Spleen (tissue), 11 donors: Measurements from ENCODE around the gene INTS1. TPM values are rescaled to one million over a fixed set of nuclear protein-coding genes. Genes with fewer than 3 reads are reported as not detected.

ENCODE experiments used
- DNase-seq: peaks from one replicate; pipeline ENCODE4 v3.0.0-alpha.2; 2020
- H3K27ac ChIP-seq, 8 donors: fragments of 200-600 bp; sonication (generic) in 7 of 8; 1 replicate in 4 of 8; 2 replicates in 4 of 8; pipeline versions ENCODE4 v1.5.0 to v1.8.0; 2016 to 2021; ENCODE audit warnings: inconsistent platforms in 4 of 8, mild to moderate bottlenecking in 4 of 8, moderate library complexity in 1 of 8
- H3K27me3 ChIP-seq, 7 donors: fragments of 200-600 bp; sonication (generic) in 6 of 7; replicated peaks in 1 of 7; 1 replicate in 4 of 7; 2 replicates in 3 of 7; pipeline versions ENCODE4 v1.5.0 to v1.8.0; 2016 to 2021; ENCODE audit warnings: inconsistent platforms in 3 of 7, mild to moderate bottlenecking in 1 of 7
- H3K36me3 ChIP-seq, 6 donors: fragments of 200-600 bp; sonication (generic) in 5 of 6; 1 replicate in 4 of 6; 2 replicates in 2 of 6; pipeline versions ENCODE4 v1.5.0 to v1.8.0; 2016 to 2021; ENCODE audit warnings: inconsistent platforms in 2 of 6
- H3K4me1 ChIP-seq, 6 donors: fragments of 200-600 bp; sonication (generic) in 5 of 6; 1 replicate in 3 of 6; 2 replicates in 3 of 6; pipeline versions ENCODE4 v1.5.0 to v1.8.0; 2016 to 2021; ENCODE audit warnings: inconsistent platforms in 3 of 6
- H3K4me3 ChIP-seq, 8 donors: fragments of 200-600 bp; sonication (generic) in 7 of 8; 1 replicate in 4 of 8; 2 replicates in 4 of 8; pipeline versions ENCODE4 v1.5.0 to v1.8.0; 2016 to 2021; ENCODE audit warnings: inconsistent platforms in 4 of 8, mild to moderate bottlenecking in 4 of 8, moderate library complexity in 2 of 8
- H3K9me3 ChIP-seq, 8 donors: fragments of 200-600 bp; sonication (generic) in 7 of 8; 1 replicate in 4 of 8; 2 replicates in 4 of 8; pipeline versions ENCODE4 v1.5.0 to v1.8.0; 2016 to 2021; ENCODE audit warnings: inconsistent platforms in 4 of 8
- CTCF ChIP-seq, 11 experiments: fragments of 200-600 bp in 7 of 11; fragments of 450-650 bp in 4 of 11; sonication (generic) in 4 of 11; IDR thresholded peaks in 8 of 11; conservative IDR thresholded peaks in 3 of 11; 1 replicate in 7 of 11; 2 replicates in 4 of 11; pipeline versions ENCODE4 v1.4.0 to v1.8.0; 2016 to 2021; ENCODE audit warnings: antibody characterized with exemption in 11 of 11, inconsistent platforms in 4 of 11, mild to moderate bottlenecking in 1 of 11
- POLR2A ChIP-seq, 3 donors: fragments of 450-650 bp; IDR thresholded peaks; one replicate each; pipeline ENCODE4 v1.5.1; 2017; ENCODE audit warnings: antibody characterized with exemption in 3 of 3, mild to moderate bottlenecking in 1 of 3
- POLR2AphosphoS5 ChIP-seq, 3 donors: sonication (generic); formaldehyde crosslinking; IDR thresholded peaks; one replicate each; pipeline ENCODE4 v1.5.1; 2017; ENCODE audit warnings: antibody characterized with exemption in 3 of 3
- WGBS, 5 donors: extraction: QIAGEN DNeasy Blood & Tissue Kit in 3 of 5; methylation state at CpG; one replicate each; pipeline versions ENCODE4 v1.1.5 to v1.1.7; 2013 to 2018; 5-methylcytosine and 5-hydroxymethylcytosine counted together
- intact Hi-C: fragments of 100-400 bp; cut with DNase I; formaldehyde crosslinking; loops from one replicate; pipeline ENCODE4 v1.15.0; 2023; ENCODE audit warnings: low total_unique reads
- polyA plus RNA-seq, 3 donors: library from polyadenylated mRNA; stranded (reverse); fragments of 200-250 nt; gene quantifications; one replicate each; pipeline ENCODE4 v1.2.1, GENCODE V29; 2013
- total RNA-seq, 7 donors: library from RNA; depleted of rRNA in 3 of 7; stranded (reverse); fragments of >200 nt in 3 of 7; fragmentation: NEBNext Ultra II Directional in 4 of 7; extraction: Animal tissue kit (Norgen Biotek cat#: 25700) in 4 of 7; gene quantifications; one replicate each; pipeline versions ENCODE4 v1.1.0 to v1.2.1, GENCODE V29; 2016 to 2021
- donor health status: healthy with polysubstance abuse.
- donor health status: DM: no; HTN: no; CAD: no; lungs with moderate emphysema.
- donor health status: DM: no; HTN: no; CAD: no.
- donor health status: Bipolar disorder and iron deficiency.
- donor health status: healthy.
- donor health status: DM: no; HTN: no; CAD: no.
- donor health status: DM: yes; HTN: yes; CAD: no.

The INTS1 gene
- total and polyA plus RNA-seq, 10 donors, result 47.3 to 126 (median 79.7) TPM

GRCh38 chr7:1466524-1467271, 37.5 kb downstream of the INTS1 start:
- TF ChIP-seq POLR2A (IDR thresholded peaks at IDR 0.05) (no peak), POLR2AphosphoS5 (IDR thresholded peaks at IDR 0.05) (peak; percentile 16 to 74 (median 65)), CTCF (IDR thresholded peaks at IDR 0.05 in 8 of 11, conservative IDR thresholded peaks at IDR 0.05 in 3 of 11) (peak in 3 of 11 experiments; percentile 3 to 10 (median 9))
- DNase-seq, result peak; percentile 88
- Histone ChIP-seq H3K36me3 (peaks cover 0 to 40% (median 30%) of the 10 kb centered on the region in 6 donors), H3K9me3 (no peaks in the 10 kb centered on the region), H3K27ac (peak overlapping the region in 7 of 8 donors; percentile 64 to 79 (median 72)), H3K4me1 (peaks cover 7 to 36% (median 21%) of the 10 kb centered on the region in 6 donors), H3K27me3 (no peaks in the 10 kb centered on the region), H3K4me3 (no peak overlapping the region)
- intact Hi-C loops, result loop anchor here (10.0 kb wide), 1 partner anchor 242 kb away; no protein-coding TSS in a partner anchor
- 34 to 66% (median 53%) methylated on average over 7 to 17 of the region's 17 CpGs for WGBS, 5 donors

- H3K4me1 ChIP-seq, result peaks cover 18 to 57% (median 38%) of the 10 kb centered on the region in 6 donors
- H3K36me3 ChIP-seq, result peaks cover 0 to 20% (median 10%) of the 10 kb centered on the region in 6 donors
- intact Hi-C loops, result loop anchor here (10.0 kb wide), 1 partner anchor 240 kb away; no protein-coding TSS in a partner anchor
- no peak for DNase-seq
- H3K27ac ChIP-seq, result no peak overlapping the region
- WGBS, 5 donors, result 80 to 93% (median 88%) methylated on average over 12 of the region's 12 CpGs
- H3K4me3 ChIP-seq, result no peak overlapping the region
- H3K9me3 ChIP-seq, result no peaks in the 10 kb centered on the region
- H3K27me3 ChIP-seq, result no peaks in the 10 kb centered on the region
- TF ChIP-seq CTCF (IDR thresholded peaks at IDR 0.05 in 8 of 11, conservative IDR thresholded peaks at IDR 0.05 in 3 of 11), result no peak
- no peak for TF ChIP-seq POLR2A (IDR thresholded peaks at IDR 0.05)
- no peak for TF ChIP-seq POLR2AphosphoS5 (IDR thresholded peaks at IDR 0.05)
These were observed 39.5 kb downstream of the INTS1 start for GRCh38 chr7:1464694-1465093.

DNA sequence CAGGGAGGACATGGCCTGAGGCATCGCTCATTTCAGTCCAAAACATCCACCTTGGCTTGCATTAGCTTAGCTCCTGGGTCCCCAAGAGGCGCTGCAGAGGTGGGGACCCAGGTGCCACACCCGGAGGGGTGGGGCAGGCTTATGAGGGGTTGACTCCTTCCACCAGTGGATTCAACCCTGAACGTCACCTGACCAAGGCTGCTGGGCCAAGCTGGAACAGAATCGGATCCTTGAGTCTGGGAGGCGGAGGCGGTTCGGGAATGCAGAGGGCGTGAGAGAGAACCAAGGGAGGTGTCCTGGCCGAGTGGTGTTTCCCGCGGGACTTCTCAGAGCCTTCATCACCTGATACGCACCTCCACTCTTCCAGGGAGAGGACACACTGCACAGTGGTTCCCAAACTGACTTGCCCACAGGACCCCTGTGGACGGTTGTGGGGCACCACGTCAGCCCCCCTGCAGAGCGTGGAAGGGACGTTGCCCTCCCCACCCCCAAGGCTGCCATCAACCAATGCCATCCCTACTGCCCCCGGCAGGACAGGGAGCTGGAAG, 40.4 kb downstream of the INTS1 start:
- H3K4me3 ChIP-seq, result no peak overlapping the region
- 77 to 87% (median 80%) methylated on average over 16 to 18 of the region's 18 CpGs for WGBS, 5 donors
- intact Hi-C loops, result loop anchor here (10.0 kb wide), 1 partner anchor 239 kb away; no protein-coding TSS in a partner anchor

More for the DNA sequence above, 40.4 kb downstream of the INTS1 start:
- Histone ChIP-seq H3K36me3 (peaks cover 0 to 10% (median under 1%) of the 10 kb centered on the region in 6 donors), H3K4me1 (peaks cover 19 to 62% (median 44%) of the 10 kb centered on the region in 6 donors), H3K27ac (no peak overlapping the region), H3K9me3 (no peaks in the 10 kb centered on the region), H3K27me3 (no peaks in the 10 kb centered on the region)
- no peak for DNase-seq
- no peak for TF ChIP-seq CTCF (IDR thresholded peaks at IDR 0.05 in 8 of 11, conservative IDR thresholded peaks at IDR 0.05 in 3 of 11)
- peak in 2 of 3 donors; percentile 14 to 36 for TF ChIP-seq POLR2AphosphoS5 (IDR thresholded peaks at IDR 0.05)
